Fibroblast of mammary gland (primary cell): ENCODE results near the gene OR11L1.

ENCODE experiments used
- DNase-seq: peaks from one replicate; pipeline ENCODE4 v3.0.0-alpha.2; 2010; ENCODE audit warnings: low read depth
- H3K4me3 ChIP-seq: 2 replicates; pipeline ENCODE4 v1.5.1; 2011; ENCODE audit warnings: low read depth, mild to moderate bottlenecking, low read length, moderate library complexity; ENCODE audit not compliant: control insufficient read depth
- TF ChIP-seq, protein P1 (sequence below): conservative IDR thresholded peaks from 2 replicates; pipeline ENCODE4 v1.5.1; 2011; ENCODE audit warnings: low read depth, low read length, inconsistent platforms; ENCODE audit not compliant: control insufficient read depth, insufficient read depth

OR11L1 gene

DNA sequence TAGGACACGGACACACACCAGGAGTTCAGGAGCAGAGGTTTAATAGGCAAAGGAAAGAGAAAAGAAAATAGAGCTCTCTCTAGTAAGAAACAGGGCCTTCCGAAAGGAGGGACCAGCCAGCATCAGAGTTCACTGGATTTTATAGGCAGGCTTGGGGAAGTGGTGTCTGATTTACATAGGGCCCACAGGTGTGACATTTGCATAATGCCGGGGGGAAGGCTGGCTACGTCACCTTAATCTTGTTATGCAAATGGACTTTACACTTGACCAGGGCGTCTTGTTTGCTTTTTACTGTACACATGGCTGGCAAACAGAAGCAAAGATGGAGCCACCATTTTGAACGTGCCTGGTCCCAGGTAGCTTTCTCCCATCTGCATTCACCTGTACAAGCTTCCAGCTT, 17.7 kb downstream of the OR11L1 start, which contains the start of gene OR14A16:
OR14A16 (minus strand) TSS at position 97 of the 400 bp plus-strand sequence. CDS start 8,390 bp downstream, outside the sequence.
- H3K4me3 ChIP-seq, result no peak within 1 kb of the TSS
- TF ChIP-seq, protein P1, sequence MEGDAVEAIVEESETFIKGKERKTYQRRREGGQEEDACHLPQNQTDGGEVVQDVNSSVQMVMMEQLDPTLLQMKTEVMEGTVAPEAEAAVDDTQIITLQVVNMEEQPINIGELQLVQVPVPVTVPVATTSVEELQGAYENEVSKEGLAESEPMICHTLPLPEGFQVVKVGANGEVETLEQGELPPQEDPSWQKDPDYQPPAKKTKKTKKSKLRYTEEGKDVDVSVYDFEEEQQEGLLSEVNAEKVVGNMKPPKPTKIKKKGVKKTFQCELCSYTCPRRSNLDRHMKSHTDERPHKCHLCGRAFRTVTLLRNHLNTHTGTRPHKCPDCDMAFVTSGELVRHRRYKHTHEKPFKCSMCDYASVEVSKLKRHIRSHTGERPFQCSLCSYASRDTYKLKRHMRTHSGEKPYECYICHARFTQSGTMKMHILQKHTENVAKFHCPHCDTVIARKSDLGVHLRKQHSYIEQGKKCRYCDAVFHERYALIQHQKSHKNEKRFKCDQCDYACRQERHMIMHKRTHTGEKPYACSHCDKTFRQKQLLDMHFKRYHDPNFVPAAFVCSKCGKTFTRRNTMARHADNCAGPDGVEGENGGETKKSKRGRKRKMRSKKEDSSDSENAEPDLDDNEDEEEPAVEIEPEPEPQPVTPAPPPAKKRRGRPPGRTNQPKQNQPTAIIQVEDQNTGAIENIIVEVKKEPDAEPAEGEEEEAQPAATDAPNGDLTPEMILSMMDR, result no peak
- DNase-seq, result no peak

DNA sequence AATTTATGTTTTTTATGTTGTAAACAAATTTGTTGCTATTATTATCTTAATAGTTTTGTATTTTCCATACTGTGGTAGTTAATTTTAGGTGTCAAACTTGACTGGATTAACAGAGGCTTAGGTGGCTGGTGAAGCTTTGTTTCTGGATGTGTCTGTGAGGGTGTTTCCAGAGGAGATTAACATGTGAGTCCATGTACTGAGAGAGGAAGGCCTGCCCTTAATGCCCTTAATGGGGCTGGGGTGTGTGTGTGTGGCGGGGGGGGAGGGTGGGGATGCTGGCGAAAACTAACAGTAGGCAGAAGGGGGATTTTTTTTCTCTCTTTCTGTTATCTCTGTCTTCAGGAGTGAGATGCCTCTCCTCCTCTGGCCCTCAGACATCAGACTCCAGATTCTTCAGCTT, 19.6 kb downstream of the OR11L1 start:
- H3K4me3 ChIP-seq, result no peak overlapping the region
- DNase-seq, result no peak
- TF ChIP-seq, protein P1, result no peak

DNA sequence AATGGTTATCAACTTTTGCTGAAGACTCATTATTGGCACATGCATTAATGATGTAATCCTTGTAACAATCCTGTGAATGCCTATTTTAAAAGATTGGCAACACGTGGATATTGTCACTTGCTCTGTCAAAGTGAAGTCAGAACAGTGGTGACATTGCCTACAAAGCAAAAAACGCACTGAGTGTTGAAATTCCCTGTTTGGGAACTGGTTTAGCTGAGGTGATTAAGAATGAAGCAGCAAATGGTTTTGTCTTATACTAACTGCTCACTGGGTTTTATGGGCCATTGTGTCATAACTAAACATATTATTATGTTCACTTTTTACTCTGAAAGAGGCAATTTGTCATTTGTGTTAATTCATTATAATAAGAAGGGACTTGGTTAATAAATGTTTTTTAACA, 29.1 kb downstream of the OR11L1 start:
- DNase-seq, result no peak
- no peak overlapping the region for H3K4me3 ChIP-seq
- TF ChIP-seq, protein P1, result no peak

DNA sequence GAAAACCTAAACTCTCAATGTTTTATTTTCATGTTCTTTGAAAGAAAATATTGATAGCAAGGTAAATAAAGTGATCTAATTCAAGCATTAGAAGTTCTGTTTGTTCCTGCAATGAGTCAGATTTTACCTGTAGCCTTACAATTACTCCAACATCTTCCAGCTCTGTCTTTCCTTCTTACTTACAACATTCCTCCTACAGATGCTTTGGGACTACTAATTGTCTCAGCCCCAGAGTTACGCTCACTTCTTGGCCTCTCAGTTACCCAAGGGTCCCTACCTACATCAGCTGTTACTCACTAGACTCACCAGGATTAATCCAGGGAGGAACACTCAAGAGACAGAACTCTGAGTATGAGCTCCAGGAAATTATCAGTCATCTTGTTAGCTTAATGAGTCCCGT, 44.2 kb downstream of the OR11L1 start:
- TF ChIP-seq, protein P1, result no peak
- no peak for DNase-seq
- H3K4me3 ChIP-seq, result no peak overlapping the region
